ENCODE data around the gene NF1. TPM values are rescaled to one million over a fixed set of nuclear protein-coding genes. Genes with fewer than 3 reads are reported as not detected.
"Not testable (repeated sequence)": the region's sequence is repeated elsewhere in the genome, so short reads cannot be mapped to it uniquely, and the experiment has no call there.

NF1 gene
- total RNA-seq, 2 experiments from 2014 or later: 15.5 to 18.7 TPM

DNA sequence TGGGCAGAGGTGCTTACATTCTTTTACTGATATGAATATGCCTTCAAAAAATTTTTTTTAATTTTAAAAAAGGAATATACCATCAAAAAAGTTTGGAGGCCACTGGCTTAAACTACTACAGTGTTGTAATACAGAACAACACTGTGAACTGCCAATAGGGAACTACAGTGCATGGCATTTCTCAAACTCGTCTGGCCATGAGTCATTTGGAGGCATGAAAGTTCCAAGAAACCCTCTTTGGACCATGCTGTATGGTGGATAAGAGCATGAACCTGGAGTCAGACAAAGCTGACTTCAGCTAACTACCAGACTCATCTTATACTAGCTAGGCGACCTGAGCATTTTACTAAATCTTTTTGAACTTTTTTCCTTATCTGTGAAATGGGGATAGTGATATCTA is 9.2 kb upstream of the NF1 start:
- POLR2A ChIA-PET: no interaction called here
- Histone ChIP-seq H3K9me3 (ENCODE audit: control insufficient read depth in 1 of 2, insufficient read depth in 1 of 2, low read length in 2 of 2) (no peaks in the 10 kb centered on the region), H3K27me3 (ENCODE audit: control insufficient read depth in 1 of 2, insufficient read depth in 2 of 2, low read length in 2 of 2) (no peaks in the 10 kb centered on the region), H3K27ac (ENCODE audit: low read depth in 1 of 2, low read length in 2 of 2) (no peak overlapping the region), H3K4me1 (ENCODE audit: insufficient read depth, low read length) (no peaks in the 10 kb centered on the region), H3K36me3 (ENCODE audit: insufficient read depth, low read length) (no peaks in the 10 kb centered on the region), H3K4me3 (ENCODE audit: low read length) (no peak overlapping the region)
- no peaks in the 10 kb centered on the region for H3K4me1 Mint-ChIP-seq (ENCODE audit: low read depth)
- CTCF ChIA-PET: no interaction called here
- H3K36me3 Mint-ChIP-seq (ENCODE audit: low read depth): no peaks in the 10 kb centered on the region
- no peak for DNase-seq
- no peak for ATAC-seq (ENCODE audit: poor library complexity)
- intact Hi-C loops (cut with DNase I, micrococcal nuclease): no loop called here
- TF ChIP-seq, protein P1, sequence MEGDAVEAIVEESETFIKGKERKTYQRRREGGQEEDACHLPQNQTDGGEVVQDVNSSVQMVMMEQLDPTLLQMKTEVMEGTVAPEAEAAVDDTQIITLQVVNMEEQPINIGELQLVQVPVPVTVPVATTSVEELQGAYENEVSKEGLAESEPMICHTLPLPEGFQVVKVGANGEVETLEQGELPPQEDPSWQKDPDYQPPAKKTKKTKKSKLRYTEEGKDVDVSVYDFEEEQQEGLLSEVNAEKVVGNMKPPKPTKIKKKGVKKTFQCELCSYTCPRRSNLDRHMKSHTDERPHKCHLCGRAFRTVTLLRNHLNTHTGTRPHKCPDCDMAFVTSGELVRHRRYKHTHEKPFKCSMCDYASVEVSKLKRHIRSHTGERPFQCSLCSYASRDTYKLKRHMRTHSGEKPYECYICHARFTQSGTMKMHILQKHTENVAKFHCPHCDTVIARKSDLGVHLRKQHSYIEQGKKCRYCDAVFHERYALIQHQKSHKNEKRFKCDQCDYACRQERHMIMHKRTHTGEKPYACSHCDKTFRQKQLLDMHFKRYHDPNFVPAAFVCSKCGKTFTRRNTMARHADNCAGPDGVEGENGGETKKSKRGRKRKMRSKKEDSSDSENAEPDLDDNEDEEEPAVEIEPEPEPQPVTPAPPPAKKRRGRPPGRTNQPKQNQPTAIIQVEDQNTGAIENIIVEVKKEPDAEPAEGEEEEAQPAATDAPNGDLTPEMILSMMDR (IDR thresholded peaks at IDR 0.05): no peak
- H3K27ac Mint-ChIP-seq: no peak overlapping the region
- H3K27me3 Mint-ChIP-seq: no peaks in the 10 kb centered on the region
- H3K4me3 Mint-ChIP-seq: no peak overlapping the region
- no peaks in the 10 kb centered on the region for H3K9me3 Mint-ChIP-seq

GRCh38 chr17:31089471-31089870 is 5.3 kb upstream of the NF1 start:
- Histone ChIP-seq H3K27me3 (ENCODE audit: control insufficient read depth in 1 of 2, insufficient read depth in 2 of 2, low read length in 2 of 2) (no peaks in the 10 kb centered on the region), H3K36me3 (ENCODE audit: insufficient read depth, low read length) (no peaks in the 10 kb centered on the region), H3K27ac (ENCODE audit: low read depth in 1 of 2, low read length in 2 of 2) (no peak overlapping the region), H3K9me3 (ENCODE audit: control insufficient read depth in 1 of 2, insufficient read depth in 1 of 2, low read length in 2 of 2) (no peaks in the 10 kb centered on the region), H3K4me1 (ENCODE audit: insufficient read depth, low read length) (peaks cover 7% of the 10 kb centered on the region), H3K4me3 (ENCODE audit: low read length) (no peak overlapping the region)
- Mint-ChIP-seq H3K27me3 (no peaks in the 10 kb centered on the region), H3K4me1 (ENCODE audit: low read depth) (no peaks in the 10 kb centered on the region), H3K36me3 (ENCODE audit: low read depth) (no peaks in the 10 kb centered on the region), H3K9me3 (no peaks in the 10 kb centered on the region), H3K27ac (no peak overlapping the region), H3K4me3 (no peak overlapping the region)
- TF ChIP-seq, protein P1 (IDR thresholded peaks at IDR 0.05): no peak
- ChIA-PET POLR2A (no interaction called here), CTCF (no interaction called here)
- intact Hi-C loops (cut with DNase I, micrococcal nuclease): no loop called here
- no peak for DNase-seq
- no peak for ATAC-seq (ENCODE audit: poor library complexity)

GRCh38 chr17:31090650-31091049 is 4.1 kb upstream of the NF1 start:
- H3K27me3 ChIP-seq (ENCODE audit: control insufficient read depth in 1 of 2, insufficient read depth in 2 of 2, low read length in 2 of 2); ATAC-seq (ENCODE audit: poor library complexity); H3K9me3 ChIP-seq (ENCODE audit: control insufficient read depth in 1 of 2, insufficient read depth in 1 of 2, low read length in 2 of 2); H3K4me3 ChIP-seq (ENCODE audit: low read length); CTCF ChIA-PET; H3K36me3 ChIP-seq (ENCODE audit: insufficient read depth, low read length); H3K9me3 Mint-ChIP-seq; H3K4me1 Mint-ChIP-seq (ENCODE audit: low read depth); H3K27me3 Mint-ChIP-seq; POLR2A ChIA-PET; H3K27ac ChIP-seq (ENCODE audit: low read depth in 1 of 2, low read length in 2 of 2); DNase-seq; H3K4me3 Mint-ChIP-seq; H3K36me3 Mint-ChIP-seq (ENCODE audit: low read depth); H3K27ac Mint-ChIP-seq: not testable (repeated sequence)
- intact Hi-C loops (cut with DNase I, micrococcal nuclease): loop anchor here in 1 of 2 experiments (10.0 kb wide), 1 partner anchor 814 kb away; the partner anchor contains the start of gene UTP6
- peaks cover 13% of the 10 kb centered on the region for H3K4me1 ChIP-seq (ENCODE audit: insufficient read depth, low read length)

DNA sequence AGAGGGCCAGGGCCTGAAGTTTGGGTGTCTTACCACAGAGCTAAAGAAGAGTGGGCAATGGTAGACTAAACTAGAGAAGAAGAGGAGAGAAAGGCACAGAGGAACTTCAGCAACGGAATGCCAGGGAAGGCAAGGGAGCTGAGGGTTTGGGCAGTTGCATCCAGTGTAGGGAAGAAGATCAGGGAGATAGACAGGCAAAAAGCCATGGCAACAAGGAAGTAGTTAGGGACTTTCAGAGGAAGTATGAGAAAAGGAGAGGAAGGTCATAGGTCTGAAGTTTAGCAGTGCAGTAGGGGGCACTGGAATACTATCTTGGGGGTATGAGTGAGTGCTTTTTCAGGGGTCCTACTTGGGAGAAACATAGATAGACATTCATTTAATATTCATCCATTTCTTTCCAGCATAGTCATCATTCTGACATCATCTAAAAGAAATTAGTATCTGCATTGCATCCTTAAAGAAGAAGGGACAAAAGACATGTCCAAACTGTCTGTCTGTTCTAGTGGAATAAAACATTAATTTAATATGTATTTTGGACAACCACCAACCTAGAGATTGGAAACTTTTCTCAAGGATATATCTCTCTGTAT is 2.2 kb upstream of the NF1 start:
- ATAC-seq (ENCODE audit: poor library complexity) (no peak), DNase-seq (no peak)
- peaks cover 3% of the 10 kb centered on the region for H3K36me3 Mint-ChIP-seq (ENCODE audit: low read depth)
- Histone ChIP-seq H3K9me3 (ENCODE audit: control insufficient read depth in 1 of 2, insufficient read depth in 1 of 2, low read length in 2 of 2) (no peaks in the 10 kb centered on the region), H3K27me3 (ENCODE audit: control insufficient read depth in 1 of 2, insufficient read depth in 2 of 2, low read length in 2 of 2) (no peaks in the 10 kb centered on the region), H3K4me3 (ENCODE audit: low read length) (no peak overlapping the region), H3K36me3 (ENCODE audit: insufficient read depth, low read length) (no peaks in the 10 kb centered on the region), H3K27ac (ENCODE audit: low read depth in 1 of 2, low read length in 2 of 2) (no peak overlapping the region), H3K4me1 (ENCODE audit: insufficient read depth, low read length) (peaks cover 21% of the 10 kb centered on the region)
- ChIA-PET CTCF (no interaction called here), POLR2A (no interaction called here)
- intact Hi-C loops (cut with DNase I, micrococcal nuclease): loop anchor here in 1 of 2 experiments (10.0 kb wide), 1 partner anchor 812 kb away; the partner anchor contains the start of gene UTP6
- H3K9me3 Mint-ChIP-seq: no peaks in the 10 kb centered on the region
- peaks cover 12% of the 10 kb centered on the region for H3K4me1 Mint-ChIP-seq (ENCODE audit: low read depth)
- TF ChIP-seq, protein P1 (IDR thresholded peaks at IDR 0.05): no peak
- peak overlapping the region; percentile 78 for H3K4me3 Mint-ChIP-seq
- H3K27me3 Mint-ChIP-seq: no peaks in the 10 kb centered on the region
- no peak overlapping the region for H3K27ac Mint-ChIP-seq

Measured in CD4-positive, alpha-beta T cell (primary cell).